K562 (cell line): Measurements from ENCODE around the gene IMPDH2. TPM values are rescaled to one million over a fixed set of nuclear protein-coding genes. Genes with fewer than 3 reads are reported as not detected.

Source experiments
- ATAC-seq: fragments of 200-7000 bp; cut with Tn5 transposase; 3 replicates; pipeline ENCODE4 v1.9.1; 2020; ENCODE audit warnings: moderate library complexity
- Bru-seq: library from RNA; stranded (reverse); fragments of 400-500 nt; gene quantifications from one replicate; lab custom pipeline; 2021; lab: Mats Ljungman, UMichigan
- BruChase-seq, 2 experiments: library from RNA; stranded (reverse); fragments of 400-500 nt; gene quantifications; one replicate each; lab custom pipeline; 2021; lab: Mats Ljungman, UMichigan
- BruUV-seq: library from RNA; stranded (reverse); fragments of 400-500 nt; replicated peaks from 2 replicates; lab custom pipeline; 2021; lab: Mats Ljungman, UMichigan
- CTCF ChIA-PET: fragments of 300-600 bp; formaldehyde crosslinking; extraction: SDS; loops from one replicate; lab custom pipeline; 2021; ENCODE audit warnings: low intra/inter-chr PET ratio; lab: Yijun Ruan, JAX
- POLR2A ChIA-PET: fragments of 300-600, 350-650 bp; sonication (Branson Sonifier 250); formaldehyde crosslinking; extraction: SDS; loops from one replicate; lab custom pipeline; 2021; ENCODE audit warnings: antibody characterized with exemption, inconsistent platforms; lab: Yijun Ruan, JAX
- DNase-seq, 4 experiments: peaks; one replicate each; pipeline versions ENCODE4 v3.0.0 to v3.0.0-alpha.2; 2011 to 2018; ENCODE audit warnings: low spot score in 3 of 4, mixed read lengths in 3 of 4; ENCODE audit errors: extremely low read depth in 1 of 4
- FAIRE-seq: peaks from 2 replicates; lab custom pipeline; 2011; peaks lifted over from hg19 to GRCh38; lab: Jason Lieb, UNC
- H2AFZ ChIP-seq: 2 replicates; pipeline ENCODE4 v1.6.0; 2011; ENCODE audit warnings: low read depth, low read length, control low read depth, inconsistent platforms
- H3K27ac ChIP-seq: fragments of 200-600 bp; 3 replicates; pipeline ENCODE4 v1.8.0; 2011; ENCODE audit warnings: low read depth, mild to moderate bottlenecking, control low read depth, inconsistent platforms, low read length, moderate library complexity, mixed read lengths; ENCODE audit errors: extremely low read depth
- H3K27me3 ChIP-seq, 2 experiments: fragments of 300-600 bp in 1 of 2; 2 replicates in 1 of 2; 3 replicates in 1 of 2; pipeline versions ENCODE4 v1.6.0 to v1.8.0; 2011; ENCODE audit warnings: inconsistent platforms in 2 of 2, low read length in 2 of 2, mild to moderate bottlenecking in 1 of 2, mixed read lengths in 1 of 2, moderate library complexity in 1 of 2; ENCODE audit not compliant: control insufficient read depth in 2 of 2, insufficient read depth in 2 of 2
- H3K36me3 ChIP-seq: fragments of 300-600 bp; 3 replicates; pipeline ENCODE4 v1.8.0; 2011; ENCODE audit warnings: mild to moderate bottlenecking, low read length, inconsistent platforms; ENCODE audit not compliant: control insufficient read depth, insufficient read depth
- H3K4me1 ChIP-seq, 2 experiments: fragments of 200-600 bp in 1 of 2; replicated peaks in 1 of 2; 2 replicates in 1 of 2; 3 replicates in 1 of 2; pipeline versions ENCODE4 v1.5.1 to v1.8.0; 2011; ENCODE audit warnings: inconsistent platforms in 2 of 2, low read length in 2 of 2, mild to moderate bottlenecking in 1 of 2, mixed read lengths in 1 of 2, moderate library complexity in 1 of 2; ENCODE audit not compliant: control insufficient read depth in 2 of 2, insufficient read depth in 2 of 2
- H3K4me2 ChIP-seq: 2 replicates; pipeline ENCODE4 v1.6.1; 2011; ENCODE audit warnings: low read length, control low read depth, inconsistent platforms, mixed read lengths; ENCODE audit not compliant: insufficient read depth
- H3K4me3 ChIP-seq: fragments of 200-600 bp; sonication (generic), shearing (Covaris generic); 2 replicates; pipeline ENCODE4 v1.5.1; 2016; ENCODE audit warnings: control low read depth, inconsistent platforms
- H3K79me2 ChIP-seq: fragments of 200-600 bp; 3 replicates; pipeline ENCODE4 v1.8.0; 2011; ENCODE audit warnings: low read length, inconsistent platforms; ENCODE audit not compliant: control insufficient read depth, insufficient read depth
- H3K9ac ChIP-seq, 2 experiments: 2 replicates each; pipeline versions ENCODE4 v1.6.0 to v1.6.1; 2011; ENCODE audit warnings: low read depth in 2 of 2, low read length in 2 of 2, control low read depth in 1 of 2, inconsistent platforms in 1 of 2, mild to moderate bottlenecking in 1 of 2, mixed read lengths in 1 of 2; ENCODE audit not compliant: insufficient read depth in 1 of 2
- H3K9me1 ChIP-seq: one replicate; pipeline ENCODE4 v1.6.0; 2011; ENCODE audit warnings: inconsistent platforms, mild to moderate bottlenecking, low read length, moderate library complexity; ENCODE audit not compliant: control insufficient read depth, insufficient read depth
- H3K9me3 ChIP-seq: replicated peaks from 2 replicates; pipeline ENCODE4 v1.5.1; 2011; ENCODE audit warnings: low read depth, low read length, inconsistent platforms; ENCODE audit not compliant: control insufficient read depth, insufficient read depth
- H4K20me1 ChIP-seq: replicated peaks from 2 replicates; pipeline ENCODE4 v1.6.1; 2011; ENCODE audit warnings: low read length, inconsistent platforms, mixed read lengths; ENCODE audit not compliant: control insufficient read depth, insufficient read depth
- ADNP ChIP-seq: fragments of 200-800 bp; sonication (Bioruptor generic); IDR thresholded peaks from 2 replicates; pipeline ENCODE4 v1.6.1; 2016; ENCODE audit warnings: missing genetic modification characterization, missing compliant biosample characterization
- ARID1B ChIP-seq: fragments of 450-650 bp; IDR thresholded peaks from 2 replicates; pipeline ENCODE4 v1.6.1; 2016; ENCODE audit warnings: antibody characterized with exemption, mild to moderate bottlenecking, inconsistent platforms
- CBX3 ChIP-seq, 2 experiments: IDR thresholded peaks; 1 replicate in 1 of 2; 2 replicates in 1 of 2; pipeline ENCODE4 v1.6.1; 2012; ENCODE audit warnings: inconsistent platforms in 2 of 2, low read length in 2 of 2, borderline replicate concordance in 1 of 2, control low read depth in 1 of 2
- EGR1 ChIP-seq: fragments of 450-650 bp; conservative IDR thresholded peaks from 2 replicates; pipeline ENCODE4 v1.6.1; 2017; ENCODE audit warnings: mild to moderate bottlenecking
- HMG20A ChIP-seq: fragments of 450-650 bp; formaldehyde crosslinking; conservative IDR thresholded peaks from 2 replicates; pipeline ENCODE4 v1.4.0; 2020; ENCODE audit warnings: mild to moderate bottlenecking, mixed read lengths
- HSF4 ChIP-seq: fragments of 250-450 bp; sonication (Bioruptor Pico); IDR thresholded peaks from 2 replicates; pipeline ENCODE4 v2.1.2; 2022; ENCODE audit warnings: mild to moderate bottlenecking, moderate library complexity, borderline replicate concordance
- MCM5 ChIP-seq: fragments of 450-650 bp; IDR thresholded peaks from 2 replicates; pipeline ENCODE4 v1.6.1; 2016; ENCODE audit warnings: low read depth
- RCOR1 ChIP-seq, 2 experiments: IDR thresholded peaks; 2 replicates each; pipeline ENCODE4 v1.6.1; 2012; ENCODE audit warnings: low read depth in 2 of 2, low read length in 2 of 2, borderline replicate concordance in 1 of 2, improper control_type of control experiment in 1 of 2
- RFX5 ChIP-seq: IDR thresholded peaks from 2 replicates; pipeline ENCODE4 v1.6.1; 2011; ENCODE audit warnings: low read depth, mild to moderate bottlenecking, improper control_type of control experiment, low read length
- RNF2 ChIP-seq: sonication (generic); IDR thresholded peaks from 2 replicates; pipeline ENCODE4 v1.6.1; 2016
- SIN3B ChIP-seq: fragments of 450-650 bp; IDR thresholded peaks from 2 replicates; pipeline ENCODE4 v1.6.1; 2017; ENCODE audit warnings: low read depth, mild to moderate bottlenecking, moderate library complexity
- ZNF316 ChIP-seq: fragments of 450-650 bp; IDR thresholded peaks from 2 replicates; pipeline ENCODE4 v1.6.1; 2016
- ZNF445 ChIP-seq: fragments of 250-450 bp; sonication (Bioruptor Pico); IDR thresholded peaks from 2 replicates; pipeline ENCODE4 v1.4.0; 2020; ENCODE audit warnings: low read depth, mild to moderate bottlenecking, moderate library complexity
- WGBS: fragments of 100-300 bp; shearing (Covaris generic); methylation state at CpG from one replicate; pipeline ENCODE4 v1.1.6; 2016; ENCODE audit warnings: low coverage, mixed read lengths; ENCODE audit not compliant: insufficient coverage; ENCODE audit errors: missing lambda C conversion rate; 5-methylcytosine and 5-hydroxymethylcytosine counted together
- in situ Hi-C: fragments of 300-500 bp; cut with MboI; formaldehyde crosslinking; loops from 4 replicates; pipeline ENCODE4 v1.15.0; 2018; ENCODE audit warnings: inconsistent platforms, mixed read lengths
- intact Hi-C: fragments of 100-400 bp; cut with micrococcal nuclease; formaldehyde crosslinking; loops from 2 replicates; pipeline ENCODE4 v1.14.2; 2022
- long read RNA-seq, 3 experiments: library from polyadenylated mRNA in 2 of 3; library from RNA in 1 of 3; unstranded in 2 of 3; stranded (forward) in 1 of 3; transcript quantifications; one replicate each; pipeline ENCODE4 v2.0.0, GENCODE V29; 2019 to 2022
- polyA minus RNA-seq, 3 experiments: library from RNA; depleted of rRNA, polyadenylated mRNA; stranded (reverse); fragments of >200 nt; gene quantifications; 2 replicates each; pipeline ENCODE4 v1.2.3, GENCODE V29; 2011
- polyA plus RNA-seq, 8 experiments: library from polyadenylated mRNA; depleted of rRNA in 4 of 8; stranded (reverse) in 5 of 8; unstranded in 3 of 8; fragments of >200 nt; fragmentation: Nextera tagmentation in 2 of 8; fragmentation: Illumina TruSeq in 1 of 8; extraction: Ambion mirVana in 2 of 8; extraction: Trizol in 1 of 8; gene quantifications; 2 replicates each; pipeline versions ENCODE4 v1.2.1 to v1.2.3, GENCODE V29; 2011 to 2014; ENCODE audit warnings: inconsistent platforms in 1 of 8, missing spikeins in 1 of 8
- total RNA-seq, 7 experiments: library from RNA; depleted of rRNA in 6 of 7; stranded (reverse); fragments of >200 nt in 6 of 7; fragmentation: Illumina TruSeq in 2 of 7; extraction: Trizol in 2 of 7; gene quantifications; 2 replicates each; pipeline versions ENCODE4 v1.2.1 to v1.2.3, GENCODE V29; 2011 to 2021; ENCODE audit warnings: low replicate concordance in 1 of 7
- TF ChIP-seq, protein P1 (sequence below): fragments of 200-800 bp; sonication (Bioruptor generic); IDR thresholded peaks from 2 replicates; pipeline ENCODE4 v1.6.1; 2017; ENCODE audit warnings: missing genetic modification characterization, missing compliant biosample characterization

The IMPDH2 gene
- total RNA-seq (2011; cell fraction: chromatin; rRNA removed; ENCODE audit: low replicate concordance) = 224 and 455 TPM in 2 replicates
- 251 and 255 TPM in 2 replicates for total RNA-seq (2011; cell fraction: nucleolus; rRNA removed)
- total RNA-seq (2011; cell fraction: nucleoplasm; rRNA removed) = 226 and 247 TPM in 2 replicates
- 376 and 506 TPM in 2 replicates for total RNA-seq (2014; rRNA removed)
- 296 and 320 TPM in 2 replicates for total RNA-seq (2014; rRNA removed; fragmentation: Illumina TruSeq; extraction: Trizol)
- total RNA-seq (2015; rRNA removed; fragmentation: Illumina TruSeq; extraction: Trizol) = 359 and 366 TPM in 2 replicates
- 315 and 318 TPM in 2 replicates for total RNA-seq (2021)
- polyA plus RNA-seq (2011; rRNA removed) = 332 and 336 TPM in 2 replicates
- 304 and 356 TPM in 2 replicates for polyA plus RNA-seq (2011; cell fraction: cytosol; rRNA removed)
- 437 and 515 TPM in 2 replicates for polyA plus RNA-seq (2011; cell fraction: nucleus; rRNA removed)
- 268 and 344 TPM in 2 replicates for polyA plus RNA-seq (2012)
- polyA plus RNA-seq (2014; fragmentation: Illumina TruSeq; extraction: Trizol) = 362 and 391 TPM in 2 replicates
- polyA plus RNA-seq (2014; fragmentation: Nextera tagmentation; extraction: Ambion mirVana) = 100 to 1,000 TPM; 426 to 507 TPM
- 352 and 442 TPM in 2 replicates for polyA plus RNA-seq (2014; rRNA removed)
- polyA minus RNA-seq (2011; rRNA and poly(A)+ RNA removed) = 413 and 500 TPM in 2 replicates
- polyA minus RNA-seq (2011; cell fraction: cytosol; rRNA and poly(A)+ RNA removed) = 300 and 330 TPM in 2 replicates
- polyA minus RNA-seq (2011; cell fraction: nucleus; rRNA and poly(A)+ RNA removed) = 122 and 164 TPM in 2 replicates
- Bru-seq, nascent RNA = percentile 94 among the genes with signal in this experiment
- percentile 91 among the genes with signal in this experiment for BruChase-seq, experiment 1, labeled RNA remaining after a 2-hour chase
- percentile 92 among the genes with signal in this experiment for BruChase-seq, experiment 2, labeled RNA remaining after a 6-hour chase
- long read RNA-seq, experiment 1, transcript IMPDH2-201 (14 exons, 1,643 nt) = major isoform, 459 of 733 reads
- long read RNA-seq, experiment 1, transcript IMPDH2-205 (2 exons, 420 nt) = minor isoform, 41 of 733 reads
- long read RNA-seq, experiment 1, partial matches to known transcripts = 157 of 733 reads
- long read RNA-seq, experiment 1, other reads (novel, unspliced or antisense) = 73 of 733 reads
- long read RNA-seq, experiment 2, transcript IMPDH2-201 (14 exons, 1,643 nt) = major isoform, 296 of 438 reads
- long read RNA-seq, experiment 2, partial matches to known transcripts = 88 of 438 reads
- long read RNA-seq, experiment 2, other reads (novel, unspliced or antisense) = 51 of 438 reads
- long read RNA-seq, experiment 3, transcript IMPDH2-201 (14 exons, 1,643 nt) = major isoform, 527 of 599 reads
- long read RNA-seq, experiment 3, partial matches to known transcripts = 17 of 599 reads
- long read RNA-seq, experiment 3, other reads (novel, unspliced or antisense) = 55 of 599 reads

DNA sequence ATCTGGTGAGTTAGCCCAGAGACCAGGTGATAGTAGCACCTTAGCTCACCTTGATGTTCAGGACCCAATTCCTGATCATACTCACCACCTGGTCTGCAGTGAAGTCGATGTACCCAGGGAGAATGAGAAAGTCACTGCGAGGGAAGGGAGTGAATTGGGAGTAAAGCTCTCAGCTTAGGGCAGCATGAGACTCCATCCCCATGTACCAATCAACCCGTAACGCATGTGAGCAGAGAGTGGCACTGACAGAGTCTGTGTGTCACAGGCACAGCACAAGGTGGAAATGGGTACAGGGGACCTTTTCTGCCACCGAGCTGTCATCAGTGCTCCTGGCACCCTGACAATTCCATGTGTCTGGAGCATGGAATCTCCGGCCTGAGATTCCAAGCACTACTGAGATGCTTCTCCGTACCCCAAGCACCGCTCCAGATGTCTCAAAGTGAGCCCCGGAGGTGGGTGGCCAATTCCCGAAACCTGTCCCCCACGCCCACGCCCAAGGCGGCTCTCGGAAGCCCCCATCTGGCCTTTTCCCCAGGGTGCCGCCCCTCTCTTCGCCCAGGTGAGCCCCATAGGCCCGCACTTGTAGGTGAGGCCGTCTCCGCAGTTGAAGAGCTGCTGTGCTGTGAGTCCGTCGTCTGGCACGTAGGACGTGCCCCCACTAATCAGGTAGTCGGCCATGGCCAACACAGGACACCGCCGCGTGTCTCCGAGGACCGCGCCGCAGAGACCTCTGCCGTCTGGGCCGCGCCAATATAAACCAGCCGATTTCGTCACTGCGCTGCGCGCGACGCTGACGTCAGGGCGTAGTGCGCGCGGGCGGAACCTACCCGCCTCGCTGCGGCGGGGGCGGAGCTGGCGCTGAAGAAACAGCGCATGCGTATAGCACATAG, at the start of gene IMPDH2:
TSS of gene IMPDH2 (minus strand) at position 726 of the 890 bp plus-strand sequence. CDS start at position 678, 48 bp downstream.
- H3K79me2 ChIP-seq = peaks cover 55% of the 10 kb centered on the region
- peak; percentile 78 to 95 (median 86) for DNase-seq
- intact Hi-C loops = loop anchor here (2.0 to 10.0 kb wide), 2 partner anchors 66 to 136 kb away; partner anchors contain the start of genes CCDC71 and QRICH1
- peak within 1 kb of the TSS; percentile 74 for H3K4me3 ChIP-seq
- peaks cover 9% of the 10 kb centered on the region for H3K9me1 ChIP-seq
- in situ Hi-C loops = no loop called here
- peak; percentile 86 for ATAC-seq
- BruUV-seq = TSS peak; percentile 66
- ChIA-PET CTCF (interaction anchor here (1.2 kb wide), 1 partner anchor 41 kb away, joined by 3 read pairs; no protein-coding TSS in a partner anchor), POLR2A (interaction anchor here (0.6 to 2.3 kb wide), 22 partner anchors 7 to 366 kb away, joined by 3 to 15 read pairs (median 4); partner anchors contain the start of genes CELSR3, DALRD3, USP4 and WDR6)
- peaks cover 85% of the 10 kb centered on the region for H3K36me3 ChIP-seq
- peak; percentile 86 for FAIRE-seq
- H3K9ac ChIP-seq = peak within 1 kb of the TSS; percentile 93 to 97
- no peaks in the 10 kb centered on the region for H3K9me3 ChIP-seq
- H3K4me1 ChIP-seq = peaks cover 37 to 42% of the 10 kb centered on the region in 2 experiments; a peak in 4 of 5 replicates
- H4K20me1 ChIP-seq = peaks cover 12% of the 10 kb centered on the region
- H3K27ac ChIP-seq = peak within 1 kb of the TSS; percentile 89
- no peaks in the 10 kb centered on the region for H3K27me3 ChIP-seq
- WGBS = under 1% methylated on average over 22 of the region's 55 CpGs
- H2AFZ ChIP-seq = peak within 1 kb of the TSS; percentile 69; the same call in 1 of the 2 replicates
- H3K4me2 ChIP-seq = peak within 1 kb of the TSS; percentile 100
- TF ChIP-seq ZNF316 (peak; percentile 48; the same call in 1 of the 2 replicates), SIN3B (peak; percentile 64; the same call in 1 of the 2 replicates), MCM5 (no peak), CBX3 (IDR thresholded peaks at IDR 0.05; ENCODE audit: borderline replicate concordance in 1 of 2, low read length in 2 of 2) (peak in 1 of 2 experiments; percentile 46; a peak in 1 of 3 replicates), ZNF445 (no peak), RFX5 (no peak), RCOR1 (IDR thresholded peaks at IDR 0.05; ENCODE audit: borderline replicate concordance in 1 of 2, low read depth in 2 of 2, low read length in 2 of 2) (peak in 1 of 2 experiments; percentile 10; a peak in 1 of 4 replicates), HMG20A (CRISPR knock-in tag) (no peak), RNF2 (peak; percentile 56), HSF4 (CRISPR knock-in tag) (0 out of 2 replicates have a peak, but pooled peaks have one; percentile 22), ADNP (tag) (no peak), ARID1B (peak; percentile 27; the same call in 1 of the 2 replicates), EGR1 (peak; percentile 94)
- TF ChIP-seq, protein P1, sequence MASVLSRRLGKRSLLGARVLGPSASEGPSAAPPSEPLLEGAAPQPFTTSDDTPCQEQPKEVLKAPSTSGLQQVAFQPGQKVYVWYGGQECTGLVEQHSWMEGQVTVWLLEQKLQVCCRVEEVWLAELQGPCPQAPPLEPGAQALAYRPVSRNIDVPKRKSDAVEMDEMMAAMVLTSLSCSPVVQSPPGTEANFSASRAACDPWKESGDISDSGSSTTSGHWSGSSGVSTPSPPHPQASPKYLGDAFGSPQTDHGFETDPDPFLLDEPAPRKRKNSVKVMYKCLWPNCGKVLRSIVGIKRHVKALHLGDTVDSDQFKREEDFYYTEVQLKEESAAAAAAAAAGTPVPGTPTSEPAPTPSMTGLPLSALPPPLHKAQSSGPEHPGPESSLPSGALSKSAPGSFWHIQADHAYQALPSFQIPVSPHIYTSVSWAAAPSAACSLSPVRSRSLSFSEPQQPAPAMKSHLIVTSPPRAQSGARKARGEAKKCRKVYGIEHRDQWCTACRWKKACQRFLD (CRISPR knock-in tag) = no peak
